HL-60 (cell line): ENCODE measurements around the gene PIM3.
A peak's percentile ranks its signal among the peaks of the same experiment; 100 is the strongest.

Source experiments
- DNase-seq, 2 experiments: peaks; one replicate each; pipeline ENCODE4 v3.0.0-alpha.2; 2010 to 2020; ENCODE audit warnings: low read depth in 1 of 2, low spot score in 1 of 2
- H3K27ac ChIP-seq: fragments of 250-450 bp; sonication (Bioruptor Pico); replicated peaks from 2 replicates; pipeline ENCODE4 v1.5.1; 2020; ENCODE audit warnings: mild to moderate bottlenecking, moderate library complexity
- H3K27me3 ChIP-seq: fragments of 250-450 bp; sonication (Bioruptor Pico); 2 replicates; pipeline ENCODE4 v1.5.1; 2021; ENCODE audit warnings: mild to moderate bottlenecking, moderate library complexity; ENCODE audit not compliant: insufficient read depth, poor library complexity, severe bottlenecking
- H3K4me3 ChIP-seq: replicated peaks from 2 replicates; pipeline ENCODE4 v1.5.1; 2011; ENCODE audit warnings: mild to moderate bottlenecking, control low read depth, low read length; ENCODE audit not compliant: insufficient read depth
- GABPA ChIP-seq: IDR thresholded peaks from 2 replicates; pipeline ENCODE4 v1.6.1; 2012; ENCODE audit warnings: low read depth
- POLR2AphosphoS5 ChIP-seq: IDR thresholded peaks from 2 replicates; pipeline ENCODE4 v1.6.1; 2012; ENCODE audit warnings: low read depth
- REST ChIP-seq: IDR thresholded peaks from 2 replicates; pipeline ENCODE4 v1.6.1; 2012; ENCODE audit warnings: low read depth; ENCODE audit not compliant: insufficient replicate concordance
- SPI1 ChIP-seq: IDR thresholded peaks from 2 replicates; pipeline ENCODE4 v1.6.1; 2012; ENCODE audit warnings: low read depth, mild to moderate bottlenecking, borderline replicate concordance
- TF ChIP-seq, protein P1 (sequence below): IDR thresholded peaks from one replicate; pipeline ENCODE4 v1.5.1; 2011; ENCODE audit warnings: low read length, control low read depth, inconsistent platforms; ENCODE audit not compliant: insufficient read depth

PIM3 gene

GRCh38 chr22:49957826-49958365 lies 2.7 kb upstream of the PIM3 start:
- TF ChIP-seq, protein P1, sequence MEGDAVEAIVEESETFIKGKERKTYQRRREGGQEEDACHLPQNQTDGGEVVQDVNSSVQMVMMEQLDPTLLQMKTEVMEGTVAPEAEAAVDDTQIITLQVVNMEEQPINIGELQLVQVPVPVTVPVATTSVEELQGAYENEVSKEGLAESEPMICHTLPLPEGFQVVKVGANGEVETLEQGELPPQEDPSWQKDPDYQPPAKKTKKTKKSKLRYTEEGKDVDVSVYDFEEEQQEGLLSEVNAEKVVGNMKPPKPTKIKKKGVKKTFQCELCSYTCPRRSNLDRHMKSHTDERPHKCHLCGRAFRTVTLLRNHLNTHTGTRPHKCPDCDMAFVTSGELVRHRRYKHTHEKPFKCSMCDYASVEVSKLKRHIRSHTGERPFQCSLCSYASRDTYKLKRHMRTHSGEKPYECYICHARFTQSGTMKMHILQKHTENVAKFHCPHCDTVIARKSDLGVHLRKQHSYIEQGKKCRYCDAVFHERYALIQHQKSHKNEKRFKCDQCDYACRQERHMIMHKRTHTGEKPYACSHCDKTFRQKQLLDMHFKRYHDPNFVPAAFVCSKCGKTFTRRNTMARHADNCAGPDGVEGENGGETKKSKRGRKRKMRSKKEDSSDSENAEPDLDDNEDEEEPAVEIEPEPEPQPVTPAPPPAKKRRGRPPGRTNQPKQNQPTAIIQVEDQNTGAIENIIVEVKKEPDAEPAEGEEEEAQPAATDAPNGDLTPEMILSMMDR, result no peak
- TF ChIP-seq SPI1, result no peak
- TF ChIP-seq POLR2AphosphoS5, result no peak
- TF ChIP-seq REST, result no peak
- no peak for TF ChIP-seq GABPA
- Histone ChIP-seq H3K4me3 (no peak overlapping the region), H3K27ac (no peak overlapping the region), H3K27me3 (no peaks in the 10 kb centered on the region)
- DNase-seq, result no peak

GRCh38 chr22:49958366-49958921 lies 2.1 kb upstream of the PIM3 start:
- no peak overlapping the region for H3K27ac ChIP-seq
- TF ChIP-seq REST (no peak), POLR2AphosphoS5 (no peak), SPI1 (no peak), GABPA (no peak)
- TF ChIP-seq, protein P1, result no peak
- DNase-seq, result no peak
- no peak overlapping the region for H3K4me3 ChIP-seq
- H3K27me3 ChIP-seq, result no peaks in the 10 kb centered on the region

- no peak for TF ChIP-seq SPI1
- TF ChIP-seq, protein P1, result no peak
- no peak for TF ChIP-seq REST
- no peak for TF ChIP-seq POLR2AphosphoS5
- TF ChIP-seq GABPA, result no peak
- no peaks in the 10 kb centered on the region for H3K27me3 ChIP-seq
- peak overlapping the region; percentile 76 for H3K27ac ChIP-seq
- peak overlapping the region; percentile 49 for H3K4me3 ChIP-seq
- DNase-seq, result no peak
These were observed 1.4 kb upstream of the PIM3 start for GRCh38 chr22:49958931-49959781.
